Posterior vena cava (tissue), 2 donors: ENCODE data around the gene TECTB. TPM values are rescaled to one million over a fixed set of nuclear protein-coding genes. Genes with fewer than 3 reads are reported as not detected.

Experiments used
- DNase-seq: peaks from one replicate; pipeline ENCODE4 v3.0.0-alpha.2; 2020; ENCODE audit warnings: low spot score
- intact Hi-C, 2 donors: fragments of 100-400 bp; cut with DNase I; formaldehyde crosslinking; loops; one replicate each; pipeline versions ENCODE4 v1.14.1 to v1.14.2; 2022 to 2023
- total RNA-seq, 2 donors: library from RNA; stranded (reverse); fragmentation: NEBNext Ultra II Directional; extraction: Animal tissue kit (Norgen Biotek cat#: 25700); gene quantifications; one replicate each; pipeline ENCODE4 v1.2.1, GENCODE V29; 2021
- donor health status: DM: yes; HTN: yes; CAD: no.
- donor health status: DM: yes; HTN: yes; CAD: no.

Gene TECTB
- total RNA-seq, 2 donors from 2014 or later = not detected

- intact Hi-C loops = no loop called here
- DNase-seq = no peak
These were observed 13.9 kb upstream of the TECTB start for GRCh38 chr10:112269266-112269665.

GRCh38 chr10:112271982-112272381 is 11.2 kb upstream of the TECTB start:
- no peak for DNase-seq
- intact Hi-C loops = no loop called here

GRCh38 chr10:112274831-112275230 is 8.4 kb upstream of the TECTB start:
- intact Hi-C loops = loop anchor here in 1 of 2 donors (2.0 kb wide), 1 partner anchor 18 kb away; no protein-coding TSS in a partner anchor
- DNase-seq = no peak

- no peak for DNase-seq
- intact Hi-C loops = loop anchor here in 1 of 2 donors (2.0 kb wide), 1 partner anchor 17 kb away; no protein-coding TSS in a partner anchor
These were observed 7.5 kb upstream of the TECTB start for GRCh38 chr10:112275512-112276245.

- intact Hi-C loops = no loop called here
- DNase-seq = no peak
These were observed 4.3 kb upstream of the TECTB start for GRCh38 chr10:112278871-112279270.

GRCh38 chr10:112279433-112279832 is 3.8 kb upstream of the TECTB start:
- no peak for DNase-seq
- intact Hi-C loops = no loop called here

GRCh38 chr10:112280205-112280921 is 2.8 kb upstream of the TECTB start:
- intact Hi-C loops = no loop called here
- DNase-seq = no peak

- intact Hi-C loops = no loop called here
- DNase-seq = no peak
These were observed 1.1 kb upstream of the TECTB start for GRCh38 chr10:112282086-112282485.

- no peak for DNase-seq
- intact Hi-C loops = no loop called here
These were observed 3.9 kb downstream of the TECTB start for GRCh38 chr10:112286837-112287818.

GRCh38 chr10:112287844-112288243 is 4.6 kb downstream of the TECTB start:
- intact Hi-C loops = no loop called here
- no peak for DNase-seq

GRCh38 chr10:112288486-112288885 is 5.3 kb downstream of the TECTB start:
- no peak for DNase-seq
- intact Hi-C loops = no loop called here

- no peak for DNase-seq
- intact Hi-C loops = no loop called here
These were observed 6.3 kb downstream of the TECTB start for GRCh38 chr10:112289373-112290053.

GRCh38 chr10:112290054-112290373 is 6.8 kb downstream of the TECTB start:
- intact Hi-C loops = no loop called here

GRCh38 chr10:112294169-112294568 is 11.0 kb downstream of the TECTB start:
- DNase-seq = no peak
- intact Hi-C loops = no loop called here

More at GRCh38 chr10:112290054-112290373, 6.8 kb downstream of the TECTB start:
- DNase-seq = no peak

GRCh38 chr10:112295853-112296830 is 12.9 kb downstream of the TECTB start:
- intact Hi-C loops = no loop called here
- DNase-seq = no peak

- intact Hi-C loops = no loop called here
These were observed 13.7 kb downstream of the TECTB start for GRCh38 chr10:112296908-112297331.

GRCh38 chr10:112298581-112298980 is 15.4 kb downstream of the TECTB start:
- intact Hi-C loops = no loop called here
- DNase-seq = no peak

More at GRCh38 chr10:112296908-112297331, 13.7 kb downstream of the TECTB start:
- no peak for DNase-seq

GRCh38 chr10:112299456-112299855 is 16.3 kb downstream of the TECTB start:
- intact Hi-C loops = no loop called here

More at GRCh38 chr10:112299456-112299855, 16.3 kb downstream of the TECTB start:
- no peak for DNase-seq
